Neural progenitor cell (in vitro differentiated cells): ENCODE measurements around the gene FOXC2.

Experiments
- EZH2 ChIP-seq: fragments of 200-600 bp; sonication (generic); IDR thresholded peaks from 2 replicates; pipeline ENCODE4 v1.6.1; 2017; ENCODE audit warnings: antibody characterized with exemption, mild to moderate bottlenecking, moderate library complexity
- TF ChIP-seq, protein P1 (sequence below): fragments of 200-600 bp; sonication (generic); IDR thresholded peaks from 2 replicates; pipeline ENCODE4 v1.5.1; 2017; ENCODE audit warnings: antibody characterized with exemption, mild to moderate bottlenecking

DNA sequence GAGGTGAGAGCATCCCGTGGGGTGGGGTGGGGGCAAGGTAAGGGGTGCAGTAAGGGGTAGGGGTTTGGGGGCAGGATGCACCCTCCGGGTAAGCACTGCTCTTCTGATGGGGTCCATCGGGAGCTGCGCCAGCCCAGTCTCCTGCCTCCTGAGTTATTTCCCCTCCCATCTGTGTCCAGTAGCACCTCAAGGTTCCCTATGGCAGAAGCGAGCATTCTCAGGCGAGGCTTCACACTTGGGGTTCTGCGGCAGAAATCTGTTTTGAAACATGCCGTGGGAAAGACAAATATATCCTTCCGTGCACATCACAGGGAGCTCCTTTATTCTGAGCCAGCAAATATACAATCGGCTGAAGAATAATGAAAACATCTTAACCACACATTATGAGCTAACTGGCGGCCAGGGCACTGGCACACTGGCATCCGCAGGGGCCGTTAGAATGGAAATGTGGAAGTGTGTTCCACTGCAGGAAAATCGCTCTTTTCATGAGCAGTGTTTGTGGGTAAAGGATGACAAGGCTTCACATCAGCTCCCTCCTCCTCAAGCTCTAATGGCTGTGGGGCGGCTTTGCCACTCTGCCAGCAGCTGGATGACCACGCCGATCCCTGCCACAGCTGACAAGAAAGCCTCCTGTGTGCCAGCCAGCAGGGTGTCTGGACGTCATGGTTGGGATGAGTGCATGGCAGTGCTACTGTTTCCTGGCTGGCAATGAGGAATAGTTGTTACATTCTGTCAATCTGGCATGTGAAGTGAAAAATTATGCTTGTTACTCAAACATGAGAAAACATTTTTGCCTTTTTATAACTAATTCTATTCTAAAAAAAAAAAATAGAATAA lies 31.6 kb upstream of the FOXC2 start:
- TF ChIP-seq, protein P1, sequence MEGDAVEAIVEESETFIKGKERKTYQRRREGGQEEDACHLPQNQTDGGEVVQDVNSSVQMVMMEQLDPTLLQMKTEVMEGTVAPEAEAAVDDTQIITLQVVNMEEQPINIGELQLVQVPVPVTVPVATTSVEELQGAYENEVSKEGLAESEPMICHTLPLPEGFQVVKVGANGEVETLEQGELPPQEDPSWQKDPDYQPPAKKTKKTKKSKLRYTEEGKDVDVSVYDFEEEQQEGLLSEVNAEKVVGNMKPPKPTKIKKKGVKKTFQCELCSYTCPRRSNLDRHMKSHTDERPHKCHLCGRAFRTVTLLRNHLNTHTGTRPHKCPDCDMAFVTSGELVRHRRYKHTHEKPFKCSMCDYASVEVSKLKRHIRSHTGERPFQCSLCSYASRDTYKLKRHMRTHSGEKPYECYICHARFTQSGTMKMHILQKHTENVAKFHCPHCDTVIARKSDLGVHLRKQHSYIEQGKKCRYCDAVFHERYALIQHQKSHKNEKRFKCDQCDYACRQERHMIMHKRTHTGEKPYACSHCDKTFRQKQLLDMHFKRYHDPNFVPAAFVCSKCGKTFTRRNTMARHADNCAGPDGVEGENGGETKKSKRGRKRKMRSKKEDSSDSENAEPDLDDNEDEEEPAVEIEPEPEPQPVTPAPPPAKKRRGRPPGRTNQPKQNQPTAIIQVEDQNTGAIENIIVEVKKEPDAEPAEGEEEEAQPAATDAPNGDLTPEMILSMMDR: no peak
- TF ChIP-seq EZH2: no peak
